ENCODE measurements around the gene ZNF319.
"Not testable (repeated sequence)": the region's sequence is repeated elsewhere in the genome, so short reads cannot be mapped to it uniquely, and the experiment has no call there.

The ZNF319 gene

GRCh38 chr16:58013201-58013956 is 12.9 kb upstream of the ZNF319 start:
- DNase-seq (ENCODE audit: low read depth, low spot score): no peak
- in situ Hi-C loops (cut with HindIII; ENCODE audit: low sequenced_read_pairs): no loop called here
- TF ChIP-seq CTCF (IDR thresholded peaks at IDR 0.05; ENCODE audit: low read depth, low read length): no peak
- H3K4me3 ChIP-seq (ENCODE audit: low read depth, low read length): no peak overlapping the region

- in situ Hi-C loops (cut with HindIII; ENCODE audit: low sequenced_read_pairs): no loop called here
- no peak for DNase-seq (ENCODE audit: low read depth, low spot score)
- no peak overlapping the region for H3K4me3 ChIP-seq (ENCODE audit: low read depth, low read length)
- no peak for TF ChIP-seq CTCF (IDR thresholded peaks at IDR 0.05; ENCODE audit: low read depth, low read length)
These were observed 12.0 kb upstream of the ZNF319 start for GRCh38 chr16:58012481-58012880.

- H3K4me3 ChIP-seq (ENCODE audit: low read depth, low read length): no peak overlapping the region
- in situ Hi-C loops (cut with HindIII; ENCODE audit: low sequenced_read_pairs): no loop called here
- DNase-seq (ENCODE audit: low read depth, low spot score): peak; percentile 62
- no peak for TF ChIP-seq CTCF (IDR thresholded peaks at IDR 0.05; ENCODE audit: low read depth, low read length)
These were observed 11.2 kb upstream of the ZNF319 start for GRCh38 chr16:58011652-58012051.

GRCh38 chr16:58010886-58011285 is 10.4 kb upstream of the ZNF319 start:
- no peak for DNase-seq (ENCODE audit: low read depth, low spot score)
- H3K4me3 ChIP-seq (ENCODE audit: low read depth, low read length): no peak overlapping the region
- TF ChIP-seq CTCF (IDR thresholded peaks at IDR 0.05; ENCODE audit: low read depth, low read length): no peak
- in situ Hi-C loops (cut with HindIII; ENCODE audit: low sequenced_read_pairs): no loop called here

GRCh38 chr16:58009856-58010416 is 9.5 kb upstream of the ZNF319 start:
- no peak for TF ChIP-seq CTCF (IDR thresholded peaks at IDR 0.05; ENCODE audit: low read depth, low read length)
- DNase-seq (ENCODE audit: low read depth, low spot score): no peak
- in situ Hi-C loops (cut with HindIII; ENCODE audit: low sequenced_read_pairs): no loop called here
- no peak overlapping the region for H3K4me3 ChIP-seq (ENCODE audit: low read depth, low read length)

- DNase-seq (ENCODE audit: low read depth, low spot score); in situ Hi-C loops (cut with HindIII; ENCODE audit: low sequenced_read_pairs); H3K4me3 ChIP-seq (ENCODE audit: low read depth, low read length): not testable (repeated sequence)
These were observed 4.3 kb upstream of the ZNF319 start for GRCh38 chr16:58004736-58005135.

- in situ Hi-C loops (cut with HindIII; ENCODE audit: low sequenced_read_pairs): no loop called here
- no peak for TF ChIP-seq CTCF (IDR thresholded peaks at IDR 0.05; ENCODE audit: low read depth, low read length)
- DNase-seq (ENCODE audit: low read depth, low spot score): no peak
- no peak overlapping the region for H3K4me3 ChIP-seq (ENCODE audit: low read depth, low read length)
These were observed 2.5 kb upstream of the ZNF319 start for GRCh38 chr16:58002936-58003335.
